ENCODE data around the gene MCF2L2. TPM values are rescaled to one million over a fixed set of nuclear protein-coding genes. Genes with fewer than 3 reads are reported as not detected.

MCF2L2 gene
- total and polyA plus RNA-seq, 2 experiments from 2014 or later = 6.7 to 14.6 TPM

GRCh38 chr3:183324083-183324482, 104.3 kb downstream of the MCF2L2 start (continued):
- TF ChIP-seq CTCF (conservative IDR thresholded peaks at IDR 0.05; ENCODE audit: low read depth in 2 of 2) = no peak
- no peak for TF ChIP-seq EZH2phosphoT487 (IDR thresholded peaks at IDR 0.05; ENCODE audit: unreplicated experiment)
- no peak for TF ChIP-seq ETS1 (IDR thresholded peaks at IDR 0.05)
- no peak for TF ChIP-seq JUNB (IDR thresholded peaks at IDR 0.05; ENCODE audit: unreplicated experiment)

- DNase-seq (ENCODE audit: low spot score) = no peak
- no peaks in the 10 kb centered on the region for H3K9me3 Mint-ChIP-seq
- no peak for TF ChIP-seq ZNF114 (CRISPR knock-in tag; IDR thresholded peaks at IDR 0.05)
- TF ChIP-seq CREB1 (CRISPR knock-in tag; IDR thresholded peaks at IDR 0.05; ENCODE audit: low read depth) = no peak
- TF ChIP-seq JUNB (IDR thresholded peaks at IDR 0.05; ENCODE audit: unreplicated experiment) = no peak
- H3K27me3 Mint-ChIP-seq (ENCODE audit: insufficient read depth, low read depth, poor library complexity) = no peaks in the 10 kb centered on the region
- no peak for ATAC-seq
- no peak overlapping the region for H3K4me3 Mint-ChIP-seq
- Histone ChIP-seq H3K36me3 (ENCODE audit: insufficient read depth) (peaks cover 5% of the 10 kb centered on the region; the same call in 1 of the 2 replicates), H3K4me3 (no peak overlapping the region), H3K27me3 (ENCODE audit: insufficient read depth) (no peaks in the 10 kb centered on the region), H3F3A (replicated peaks; ENCODE audit: low read depth) (no peaks in the 10 kb centered on the region), H3K27ac (ENCODE audit: low read depth) (no peak overlapping the region), H3K79me2 (replicated peaks; ENCODE audit: insufficient read depth) (no peaks in the 10 kb centered on the region), H3K4me2 (no peak overlapping the region), H4K20me1 (replicated peaks; ENCODE audit: insufficient read depth) (no peaks in the 10 kb centered on the region; the same call in 1 of the 2 replicates), H3K4me1 (ENCODE audit: insufficient read depth) (no peaks in the 10 kb centered on the region), H2AFZ (no peak overlapping the region), H3K9me2 (ENCODE audit: insufficient read depth) (no peaks in the 10 kb centered on the region)
- peaks cover 8% of the 10 kb centered on the region; the same call in 2 of the 3 replicates for H3K4me1 Mint-ChIP-seq
- H3K36me3 Mint-ChIP-seq (ENCODE audit: low read depth) = no peaks in the 10 kb centered on the region; the same call in 2 of the 3 replicates
- no peak overlapping the region for H3K27ac Mint-ChIP-seq
Measured at GRCh38 chr3:183319371-183319770, 109.0 kb downstream of the MCF2L2 start.

- H3K4me1 Mint-ChIP-seq = peaks cover 10% of the 10 kb centered on the region; the same call in 2 of the 3 replicates
- Histone ChIP-seq H3K4me1 (ENCODE audit: insufficient read depth) (no peaks in the 10 kb centered on the region), H3K9me2 (ENCODE audit: insufficient read depth) (no peaks in the 10 kb centered on the region), H2AFZ (no peak overlapping the region), H3K36me3 (ENCODE audit: insufficient read depth) (peaks cover 5% of the 10 kb centered on the region; the same call in 1 of the 2 replicates), H3K27ac (ENCODE audit: low read depth) (no peak overlapping the region), H3K27me3 (ENCODE audit: insufficient read depth) (no peaks in the 10 kb centered on the region), H3F3A (replicated peaks; ENCODE audit: low read depth) (no peaks in the 10 kb centered on the region), H4K20me1 (replicated peaks; ENCODE audit: insufficient read depth) (no peaks in the 10 kb centered on the region; the same call in 1 of the 2 replicates), H3K4me3 (no peak overlapping the region), H3K4me2 (no peak overlapping the region), H3K79me2 (replicated peaks; ENCODE audit: insufficient read depth) (no peaks in the 10 kb centered on the region)
- H3K27ac Mint-ChIP-seq = no peak overlapping the region
- no peak for ATAC-seq
- no peaks in the 10 kb centered on the region; the same call in 2 of the 3 replicates for H3K36me3 Mint-ChIP-seq (ENCODE audit: low read depth)
- H3K4me3 Mint-ChIP-seq = no peak overlapping the region
- H3K9me3 Mint-ChIP-seq = no peaks in the 10 kb centered on the region
- DNase-seq (ENCODE audit: low spot score) = no peak
- H3K27me3 Mint-ChIP-seq (ENCODE audit: insufficient read depth, low read depth, poor library complexity) = no peaks in the 10 kb centered on the region
- TF ChIP-seq ZNF114 (CRISPR knock-in tag; IDR thresholded peaks at IDR 0.05) = no peak
- no peak for TF ChIP-seq EZH2 (IDR thresholded peaks at IDR 0.05; ENCODE audit: low read depth, unreplicated experiment)
- no peak for TF ChIP-seq ETS1 (IDR thresholded peaks at IDR 0.05)
- TF ChIP-seq POLR2AphosphoS5 (IDR thresholded peaks at IDR 0.05; ENCODE audit: low read depth) = no peak
- TF ChIP-seq STAT1 (IDR thresholded peaks at IDR 0.05; ENCODE audit: unreplicated experiment) = no peak
- TF ChIP-seq NANOG (IDR thresholded peaks at IDR 0.05; ENCODE audit: borderline replicate concordance) = no peak
- no peak for TF ChIP-seq CREB1 (CRISPR knock-in tag; IDR thresholded peaks at IDR 0.05; ENCODE audit: low read depth)
Measured at GRCh38 chr3:183318877-183319276, 109.5 kb downstream of the MCF2L2 start.

Measured in GM23338 (cell line).